ENCODE measurements around the gene COL25A1. TPM values are rescaled to one million over a fixed set of nuclear protein-coding genes. Genes with fewer than 3 reads are reported as not detected.
"Not testable (repeated sequence)": the region's sequence is repeated elsewhere in the genome, so short reads cannot be mapped to it uniquely, and the experiment has no call there.

Gene COL25A1
- total RNA-seq, 1 experiment from 2014 or later, result 23.0 TPM

GRCh38 chr4:109171070-109171469, 131.4 kb downstream of the COL25A1 start:
- peak; percentile 36 for DNase-seq (ENCODE audit: low read depth)

DNA sequence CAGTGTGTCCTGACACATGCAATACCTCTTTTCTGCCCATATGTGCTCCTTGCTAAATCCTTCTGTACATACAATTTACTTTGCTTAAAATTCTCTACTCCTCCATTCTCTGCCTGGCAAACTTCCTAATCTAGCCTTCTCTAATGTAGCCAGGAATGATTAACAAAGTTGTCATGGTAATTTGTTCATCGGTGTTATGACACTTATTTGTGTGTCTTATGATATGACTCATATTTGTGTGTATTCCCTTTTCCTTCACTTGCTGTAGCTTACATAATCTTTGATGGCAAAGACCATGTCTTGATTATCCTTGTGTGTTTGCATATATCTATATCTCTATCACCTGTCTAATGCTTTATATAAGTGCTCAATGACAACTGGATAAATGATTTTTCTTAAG, 133.3 kb downstream of the COL25A1 start:
- DNase-seq (ENCODE audit: low read depth), result peak; percentile 47

- DNase-seq (ENCODE audit: low read depth), result no peak
These were observed 135.9 kb downstream of the COL25A1 start for GRCh38 chr4:109166586-109166985.

- no peak for DNase-seq (ENCODE audit: low read depth)
These were observed 136.3 kb downstream of the COL25A1 start for GRCh38 chr4:109166126-109166525.

DNA sequence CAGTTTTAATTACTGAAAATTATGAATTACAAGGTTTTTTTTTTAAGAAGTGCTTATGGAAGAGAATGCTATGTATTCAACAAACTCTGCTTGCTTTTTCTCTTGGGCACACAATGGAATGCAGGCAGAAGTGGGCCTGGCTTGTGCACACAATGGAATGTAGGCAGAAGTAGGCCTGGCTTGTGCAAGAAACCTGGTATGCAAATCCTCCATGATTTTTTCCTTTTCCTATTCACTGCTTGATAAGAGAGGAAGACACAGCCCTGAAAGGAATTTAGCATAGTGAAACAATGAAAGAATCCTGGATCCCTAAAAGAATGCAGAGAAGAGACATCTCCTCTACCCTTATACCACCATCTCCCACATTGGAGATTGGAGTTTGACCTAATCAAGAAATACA, 138.4 kb downstream of the COL25A1 start:
- peak; percentile 15 for DNase-seq (ENCODE audit: low read depth)

DNA sequence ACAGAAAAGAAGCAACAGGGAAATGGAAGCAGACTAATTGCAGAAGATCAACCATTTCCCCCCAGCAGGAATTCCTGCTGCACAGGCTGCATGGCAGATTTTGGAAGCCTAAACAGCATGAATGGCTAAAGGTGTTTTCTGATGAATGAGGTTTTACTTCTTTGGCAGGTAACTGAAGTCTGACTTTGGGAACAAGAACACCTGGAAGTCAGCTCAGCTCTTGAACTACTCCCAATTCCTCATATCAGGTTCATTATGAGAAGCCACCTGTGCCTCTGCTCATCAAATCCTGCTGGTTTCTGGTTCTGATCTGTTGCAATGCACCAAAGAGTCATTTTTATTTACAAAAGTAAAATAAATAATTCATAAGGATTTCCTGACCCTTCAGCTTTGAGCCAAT, 139.0 kb downstream of the COL25A1 start:
- no peak for DNase-seq (ENCODE audit: low read depth)

DNA sequence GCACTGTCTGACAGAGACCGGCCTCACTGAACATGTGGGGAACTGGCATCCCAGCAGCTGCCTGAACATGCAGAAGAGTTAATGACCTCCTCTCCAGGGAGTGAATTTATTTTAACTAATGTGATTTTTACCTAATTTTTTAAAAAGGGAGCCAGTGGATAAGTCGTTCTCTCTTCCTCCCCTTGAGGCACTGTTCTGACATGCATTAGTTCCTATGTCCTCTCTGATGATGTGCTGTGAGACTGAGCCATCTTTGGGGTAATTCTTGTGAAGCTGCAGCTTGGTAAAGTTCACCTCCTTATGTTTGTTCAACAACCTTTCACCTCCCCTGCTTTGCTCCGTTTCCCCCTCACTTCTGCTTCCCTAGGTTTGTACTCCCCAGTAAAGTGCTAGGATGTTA, 139.7 kb downstream of the COL25A1 start:
- DNase-seq (ENCODE audit: low read depth), result no peak

- DNase-seq (ENCODE audit: low read depth), result no peak
These were observed 142.0 kb downstream of the COL25A1 start for GRCh38 chr4:109160494-109160893.

DNA sequence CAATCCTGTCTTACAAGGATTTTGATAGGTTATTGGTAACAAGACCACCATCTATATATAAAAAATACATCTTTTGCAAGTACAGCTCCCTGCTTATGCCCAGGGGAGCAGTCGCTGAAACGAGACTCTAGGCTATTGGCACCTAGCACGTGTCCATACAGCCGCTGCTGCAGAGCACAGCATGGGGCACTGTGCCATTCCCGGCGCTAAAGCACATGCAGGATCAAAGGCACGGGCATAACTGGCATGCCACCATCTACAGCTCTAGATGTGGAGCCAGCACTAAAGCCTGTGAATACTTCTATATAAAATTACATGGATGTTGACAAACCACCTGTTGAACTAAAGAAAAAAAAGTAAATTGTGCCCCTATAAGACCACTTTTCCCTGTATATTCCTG, 144.8 kb downstream of the COL25A1 start:
- DNase-seq (ENCODE audit: low read depth), result no peak

- no peak for DNase-seq (ENCODE audit: low read depth)
These were observed 145.3 kb downstream of the COL25A1 start for GRCh38 chr4:109157205-109157604.

GRCh38 chr4:109156356-109156755, 146.1 kb downstream of the COL25A1 start:
- no peak for DNase-seq (ENCODE audit: low read depth)

GRCh38 chr4:109155682-109156283, 146.7 kb downstream of the COL25A1 start:
- peak; percentile 56 for DNase-seq (ENCODE audit: low read depth)

- DNase-seq (ENCODE audit: low read depth), result no peak
These were observed 147.4 kb downstream of the COL25A1 start for GRCh38 chr4:109155084-109155483.

DNA sequence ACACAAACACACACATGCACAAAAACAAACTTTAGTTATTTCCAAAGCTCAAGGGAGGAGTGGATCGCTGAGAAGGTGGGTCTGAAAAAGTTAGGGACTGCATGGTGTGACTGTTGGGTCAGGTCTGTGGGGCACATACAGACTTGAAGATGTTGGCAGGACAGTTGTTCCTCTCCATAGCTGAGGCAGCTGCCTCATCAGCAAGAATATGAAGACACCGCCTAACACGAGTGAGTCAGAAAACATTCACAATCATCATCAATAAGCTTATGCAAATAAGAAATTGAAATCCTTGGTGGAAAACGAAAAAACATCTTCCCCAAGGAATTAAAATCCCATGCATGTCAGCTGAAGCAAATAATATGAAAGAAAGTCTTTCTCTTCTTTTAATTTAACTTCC, 148.0 kb downstream of the COL25A1 start:
- no peak for DNase-seq (ENCODE audit: low read depth)

- no peak for DNase-seq (ENCODE audit: low read depth)
These were observed 152.6 kb downstream of the COL25A1 start for GRCh38 chr4:109149836-109150235.

- no peak for DNase-seq (ENCODE audit: low read depth)
These were observed 153.8 kb downstream of the COL25A1 start for GRCh38 chr4:109148577-109149075.

- DNase-seq (ENCODE audit: low read depth), result no peak
These were observed 155.3 kb downstream of the COL25A1 start for GRCh38 chr4:109147135-109147534.

DNA sequence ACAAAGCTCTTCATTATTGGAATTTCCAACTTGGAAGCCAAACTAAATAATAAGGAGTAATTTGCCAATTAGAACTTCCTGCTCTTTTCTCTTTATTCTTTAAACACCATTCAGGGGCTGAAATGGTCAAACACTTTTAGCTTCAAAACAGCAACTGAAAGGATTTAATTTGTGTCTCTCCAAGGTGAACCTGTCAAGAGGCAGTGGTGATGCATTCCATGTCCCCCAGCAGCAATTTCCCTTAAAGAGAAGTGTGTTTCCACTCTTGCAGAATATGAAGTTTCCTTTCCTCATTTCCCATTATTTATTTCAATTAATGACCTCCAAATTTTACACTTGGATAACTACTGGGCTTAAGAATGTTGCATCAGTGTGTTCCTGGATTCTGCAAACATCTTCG, 156.0 kb downstream of the COL25A1 start:
- no peak for DNase-seq (ENCODE audit: low read depth)

- DNase-seq (ENCODE audit: low read depth), result not testable (repeated sequence)
These were observed 164.3 kb downstream of the COL25A1 start for GRCh38 chr4:109138125-109138524.

GRCh38 chr4:109134921-109135320, 167.5 kb downstream of the COL25A1 start:
- DNase-seq (ENCODE audit: low read depth), result no peak

DNA sequence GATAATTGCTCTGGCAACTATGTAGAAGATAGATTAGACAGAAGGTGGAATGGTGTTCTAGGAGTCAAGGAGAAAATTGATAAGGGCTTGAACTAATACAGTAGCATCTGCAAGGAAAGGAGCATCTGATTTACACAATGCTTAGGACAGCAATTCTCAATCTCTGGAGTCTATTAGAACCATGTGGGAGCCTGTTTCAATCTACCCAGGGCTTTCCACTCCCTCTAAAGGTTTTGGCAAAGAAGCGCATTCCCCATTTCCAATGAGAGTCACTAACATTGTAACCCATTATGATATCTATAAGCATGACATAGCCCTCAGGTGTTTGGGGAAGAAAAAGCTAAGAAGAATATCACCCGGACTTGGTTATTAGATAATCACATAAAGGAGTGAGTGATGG, 168.2 kb downstream of the COL25A1 start:
- no peak for DNase-seq (ENCODE audit: low read depth)

GRCh38 chr4:109131559-109131958, 170.9 kb downstream of the COL25A1 start:
- no peak for DNase-seq (ENCODE audit: low read depth)

DNA sequence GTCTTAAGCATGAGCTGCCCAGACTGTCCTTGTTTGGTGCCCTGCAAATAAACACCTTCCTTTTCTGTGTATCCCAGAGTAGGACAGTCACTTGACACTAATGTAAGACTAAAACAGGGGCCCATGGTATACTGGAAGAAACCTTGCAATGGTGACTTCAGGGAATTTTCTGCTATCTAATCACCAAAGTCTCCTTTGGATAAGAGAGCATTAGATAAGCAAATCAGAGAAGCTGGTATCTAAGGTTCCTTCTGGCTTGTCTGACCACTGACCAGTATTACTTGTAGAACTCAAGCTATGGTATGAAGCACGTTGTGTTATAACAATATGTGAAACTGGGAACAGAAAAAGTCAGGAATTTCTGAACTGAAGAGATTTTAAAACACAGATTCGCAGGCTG, 173.9 kb downstream of the COL25A1 start:
- no peak for DNase-seq (ENCODE audit: low read depth)

DNA sequence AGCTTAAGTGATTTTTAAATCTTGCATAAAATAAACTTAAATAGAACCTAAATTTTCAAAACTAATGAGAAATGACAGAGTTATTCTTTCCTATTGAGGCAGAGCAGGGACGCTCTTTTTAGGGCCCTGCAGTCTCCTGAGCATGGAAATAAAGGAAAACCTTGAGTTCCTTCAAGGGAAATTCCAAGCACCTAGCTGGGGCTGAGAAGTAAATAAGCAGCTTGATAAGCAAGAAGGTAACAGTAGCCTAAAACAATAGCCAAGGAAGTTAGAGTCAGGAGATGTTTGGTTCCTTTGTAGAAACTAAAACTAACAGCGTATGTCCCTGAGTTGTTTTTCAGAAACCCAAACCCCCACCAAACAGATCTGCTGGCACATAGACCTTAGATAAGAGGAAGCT, 174.6 kb downstream of the COL25A1 start:
- no peak for DNase-seq (ENCODE audit: low read depth)
